GM12865 (cell line): ENCODE measurements around the gene UGCG.
"Not testable (repeated sequence)": the region's sequence is repeated elsewhere in the genome, so short reads cannot be mapped to it uniquely, and the experiment has no call there.

Experiments
- DNase-seq: peaks from one replicate; pipeline ENCODE4 v3.0.0; 2010; ENCODE audit warnings: low read depth
- H3K4me3 ChIP-seq: 2 replicates; pipeline ENCODE4 v1.5.1; 2011; ENCODE audit warnings: mild to moderate bottlenecking, low read depth, low read length, control low read depth
- CTCF ChIP-seq: IDR thresholded peaks from 2 replicates; pipeline ENCODE4 v1.5.1; 2011; ENCODE audit warnings: low read length, control low read depth, low read depth, inconsistent platforms; ENCODE audit not compliant: insufficient read depth; ENCODE audit errors: missing control alignments

Gene UGCG

GRCh38 chr9:111939322-111939721 is 42.7 kb downstream of the UGCG start:
- no peak for DNase-seq
- H3K4me3 ChIP-seq: no peak overlapping the region
- TF ChIP-seq CTCF: no peak

DNA sequence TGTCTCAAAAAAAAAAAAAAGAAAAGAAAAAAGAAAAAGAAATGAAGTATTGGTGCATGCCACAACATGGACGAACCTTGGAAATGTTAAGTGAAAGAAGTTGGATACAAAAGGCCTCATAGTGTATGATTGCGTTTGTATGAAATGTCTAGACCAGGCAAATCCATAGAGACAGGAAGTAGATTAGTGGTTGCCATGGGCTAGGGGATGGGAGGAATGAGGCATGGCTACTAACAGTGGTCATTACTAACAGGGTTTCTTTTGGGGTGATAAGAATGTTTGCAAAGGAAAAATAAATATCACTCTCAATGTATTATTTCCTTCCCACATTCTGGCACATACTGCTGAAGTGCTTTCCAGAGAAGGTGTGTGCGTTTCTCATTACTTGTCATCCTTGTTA is 44.1 kb downstream of the UGCG start:
- TF ChIP-seq CTCF: no peak
- no peak overlapping the region for H3K4me3 ChIP-seq
- no peak for DNase-seq

GRCh38 chr9:111943200-111943599 is 46.6 kb downstream of the UGCG start:
- H3K4me3 ChIP-seq: no peak overlapping the region
- no peak for TF ChIP-seq CTCF
- DNase-seq: no peak

DNA sequence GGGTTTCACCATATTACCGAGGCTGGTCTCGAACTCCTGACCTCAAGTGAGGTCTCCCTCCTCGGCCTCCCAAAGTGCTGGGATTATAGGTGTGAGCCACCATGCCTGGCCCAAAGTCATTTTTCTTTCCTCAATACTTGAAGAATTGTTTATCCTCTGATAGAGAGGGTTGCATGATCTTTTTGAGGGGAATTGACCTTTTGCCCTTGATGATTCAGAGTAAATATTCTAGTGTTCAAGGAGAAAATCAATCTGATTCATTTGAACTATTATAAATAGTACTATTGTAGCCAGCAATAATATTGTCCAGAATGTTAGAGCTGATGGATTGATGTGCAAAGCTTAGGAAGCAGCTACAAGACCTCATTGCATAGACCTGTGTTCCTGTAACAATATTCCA is 47.1 kb downstream of the UGCG start:
- no peak for DNase-seq
- no peak for TF ChIP-seq CTCF
- H3K4me3 ChIP-seq: no peak overlapping the region

GRCh38 chr9:111944241-111944866 is 47.7 kb downstream of the UGCG start:
- H3K4me3 ChIP-seq: no peak overlapping the region
- no peak for TF ChIP-seq CTCF
- DNase-seq: peak; percentile 37

GRCh38 chr9:111945216-111945615 is 48.6 kb downstream of the UGCG start:
- H3K4me3 ChIP-seq: no peak overlapping the region
- DNase-seq: peak; percentile 83
- no peak for TF ChIP-seq CTCF

DNA sequence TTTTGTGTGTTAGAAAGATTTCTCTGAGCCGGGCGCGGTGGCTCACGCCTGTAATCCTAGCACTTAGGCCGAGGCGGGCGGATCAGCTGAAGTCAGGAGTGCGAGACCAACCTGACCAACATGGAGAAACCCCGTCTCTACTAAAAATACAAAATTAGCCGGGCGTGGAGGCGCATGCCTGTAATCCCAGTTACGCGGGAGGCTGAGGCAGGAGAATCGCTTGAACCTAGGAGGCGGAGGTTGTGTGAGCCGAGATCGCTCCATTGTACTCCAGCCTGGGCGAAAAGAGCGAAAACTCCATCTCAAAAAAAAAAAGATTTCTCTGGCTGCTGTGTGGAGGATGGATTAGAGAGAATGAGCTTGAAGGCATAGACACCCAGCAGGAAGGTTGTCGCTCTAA is 51.5 kb downstream of the UGCG start:
- not testable (repeated sequence) for H3K4me3 ChIP-seq, DNase-seq
